ENCODE results near the gene SAP30BP.

DNA sequence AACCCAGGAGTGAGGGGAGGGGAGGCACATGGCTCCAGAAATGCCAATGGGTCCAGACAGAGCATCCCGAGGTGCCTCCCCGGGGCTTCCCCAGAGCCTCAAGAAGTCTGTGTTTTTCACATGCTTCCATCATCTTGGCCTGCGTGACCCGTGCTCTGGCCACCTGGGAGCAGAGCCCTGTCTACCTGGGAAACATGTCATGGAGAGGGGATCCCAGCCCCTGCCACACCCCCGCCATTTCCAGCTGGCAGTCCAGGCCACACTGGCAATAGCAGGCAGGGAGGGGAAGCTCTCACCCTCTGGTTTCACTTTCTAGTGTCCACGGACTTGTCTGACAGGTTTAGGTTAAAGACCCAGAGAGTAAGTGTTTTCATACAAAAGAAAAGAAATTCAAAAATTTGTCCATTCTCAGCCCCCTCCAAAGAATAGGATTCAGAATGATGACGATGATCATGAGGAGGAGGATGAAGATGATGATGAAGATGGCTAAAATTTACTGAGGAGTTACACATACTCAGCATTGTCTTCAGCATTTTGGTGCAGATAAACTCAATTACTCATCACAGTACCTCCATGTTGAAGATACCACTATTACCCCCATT, 24.9 kb upstream of the SAP30BP start:
- TF ChIP-seq, protein P1, sequence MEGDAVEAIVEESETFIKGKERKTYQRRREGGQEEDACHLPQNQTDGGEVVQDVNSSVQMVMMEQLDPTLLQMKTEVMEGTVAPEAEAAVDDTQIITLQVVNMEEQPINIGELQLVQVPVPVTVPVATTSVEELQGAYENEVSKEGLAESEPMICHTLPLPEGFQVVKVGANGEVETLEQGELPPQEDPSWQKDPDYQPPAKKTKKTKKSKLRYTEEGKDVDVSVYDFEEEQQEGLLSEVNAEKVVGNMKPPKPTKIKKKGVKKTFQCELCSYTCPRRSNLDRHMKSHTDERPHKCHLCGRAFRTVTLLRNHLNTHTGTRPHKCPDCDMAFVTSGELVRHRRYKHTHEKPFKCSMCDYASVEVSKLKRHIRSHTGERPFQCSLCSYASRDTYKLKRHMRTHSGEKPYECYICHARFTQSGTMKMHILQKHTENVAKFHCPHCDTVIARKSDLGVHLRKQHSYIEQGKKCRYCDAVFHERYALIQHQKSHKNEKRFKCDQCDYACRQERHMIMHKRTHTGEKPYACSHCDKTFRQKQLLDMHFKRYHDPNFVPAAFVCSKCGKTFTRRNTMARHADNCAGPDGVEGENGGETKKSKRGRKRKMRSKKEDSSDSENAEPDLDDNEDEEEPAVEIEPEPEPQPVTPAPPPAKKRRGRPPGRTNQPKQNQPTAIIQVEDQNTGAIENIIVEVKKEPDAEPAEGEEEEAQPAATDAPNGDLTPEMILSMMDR (IDR thresholded peaks at IDR 0.05): no peak
- TF ChIP-seq POLR2A (IDR thresholded peaks at IDR 0.05; ENCODE audit: low read depth) (no peak), EP300 (IDR thresholded peaks at IDR 0.05) (no peak)
